Measurements from ENCODE around the gene ADGRL2.

DNA sequence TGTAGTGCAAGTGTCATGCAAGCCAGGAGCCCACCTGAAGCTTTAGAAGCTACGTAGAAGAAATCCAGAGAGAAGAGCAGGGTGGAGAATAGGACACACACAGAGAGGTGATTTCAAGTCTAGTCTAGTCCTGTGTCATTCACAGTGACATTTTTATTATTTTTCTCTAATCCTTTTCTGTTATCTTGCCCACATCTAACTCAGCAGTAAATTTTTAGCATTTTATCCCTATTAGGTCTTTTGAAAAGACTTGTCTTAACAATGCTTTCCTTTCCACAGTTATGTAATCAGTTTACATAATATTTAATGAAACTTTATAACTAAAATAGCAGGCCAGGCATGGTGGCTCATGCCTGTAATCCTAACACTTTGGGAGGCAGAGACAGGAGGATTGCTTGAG is 198.6 kb downstream of the ADGRL2 start:
- TF ChIP-seq POLR2A (IDR thresholded peaks at IDR 0.05), result no peak
- TF ChIP-seq, protein P1, sequence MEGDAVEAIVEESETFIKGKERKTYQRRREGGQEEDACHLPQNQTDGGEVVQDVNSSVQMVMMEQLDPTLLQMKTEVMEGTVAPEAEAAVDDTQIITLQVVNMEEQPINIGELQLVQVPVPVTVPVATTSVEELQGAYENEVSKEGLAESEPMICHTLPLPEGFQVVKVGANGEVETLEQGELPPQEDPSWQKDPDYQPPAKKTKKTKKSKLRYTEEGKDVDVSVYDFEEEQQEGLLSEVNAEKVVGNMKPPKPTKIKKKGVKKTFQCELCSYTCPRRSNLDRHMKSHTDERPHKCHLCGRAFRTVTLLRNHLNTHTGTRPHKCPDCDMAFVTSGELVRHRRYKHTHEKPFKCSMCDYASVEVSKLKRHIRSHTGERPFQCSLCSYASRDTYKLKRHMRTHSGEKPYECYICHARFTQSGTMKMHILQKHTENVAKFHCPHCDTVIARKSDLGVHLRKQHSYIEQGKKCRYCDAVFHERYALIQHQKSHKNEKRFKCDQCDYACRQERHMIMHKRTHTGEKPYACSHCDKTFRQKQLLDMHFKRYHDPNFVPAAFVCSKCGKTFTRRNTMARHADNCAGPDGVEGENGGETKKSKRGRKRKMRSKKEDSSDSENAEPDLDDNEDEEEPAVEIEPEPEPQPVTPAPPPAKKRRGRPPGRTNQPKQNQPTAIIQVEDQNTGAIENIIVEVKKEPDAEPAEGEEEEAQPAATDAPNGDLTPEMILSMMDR (IDR thresholded peaks at IDR 0.05), result no peak
